Hepatocyte (in vitro differentiated cells): Measurements from ENCODE around the gene PIEZO1. TPM values are rescaled to one million over a fixed set of nuclear protein-coding genes. Genes with fewer than 3 reads are reported as not detected.
A peak's percentile ranks its signal among the peaks of the same experiment; 100 is the strongest.

ENCODE experiments used
- DNase-seq: peaks from one replicate; pipeline ENCODE4 v3.0.0-alpha.2; 2016; ENCODE audit warnings: low spot score
- H2AFZ ChIP-seq: fragments of 200-600 bp; sonication (generic); 2 replicates; pipeline ENCODE4 v1.6.0; 2016; ENCODE audit warnings: antibody characterized with exemption, mild to moderate bottlenecking
- H3K27ac ChIP-seq: fragments of 200-600 bp; sonication (generic); 2 replicates; pipeline ENCODE4 v1.5.1; 2016; ENCODE audit warnings: mild to moderate bottlenecking
- H3K27me3 ChIP-seq: fragments of 200-600 bp; sonication (generic); 2 replicates; pipeline ENCODE4 v1.6.1; 2016
- H3K36me3 ChIP-seq: fragments of 200-600 bp; sonication (generic); replicated peaks from 2 replicates; pipeline ENCODE4 v1.5.1; 2016; ENCODE audit warnings: low read depth; ENCODE audit not compliant: insufficient read depth
- H3K4me1 ChIP-seq: fragments of 200-600 bp; sonication (generic); 2 replicates; pipeline ENCODE4 v1.5.1; 2016; ENCODE audit warnings: mild to moderate bottlenecking, moderate library complexity; ENCODE audit not compliant: insufficient read depth
- H3K4me2 ChIP-seq: fragments of 200-600 bp; sonication (generic); 2 replicates; pipeline ENCODE4 v1.6.0; 2016
- H3K4me3 ChIP-seq: fragments of 200-600 bp; sonication (generic); 2 replicates; pipeline ENCODE4 v1.5.1; 2016; ENCODE audit warnings: mild to moderate bottlenecking
- H3K79me2 ChIP-seq: fragments of 200-600 bp; sonication (generic); 2 replicates; pipeline ENCODE4 v1.6.0; 2017; ENCODE audit warnings: mild to moderate bottlenecking
- H3K9me2 ChIP-seq: fragments of 200-600 bp; sonication (generic); replicated peaks from 2 replicates; pipeline ENCODE4 v1.6.0; 2017; ENCODE audit warnings: mild to moderate bottlenecking; ENCODE audit not compliant: insufficient read depth
- H3K9me3 ChIP-seq: fragments of 200-600 bp; sonication (generic); 2 replicates; pipeline ENCODE4 v1.5.1; 2016; ENCODE audit warnings: low read depth, mild to moderate bottlenecking
- H4K20me1 ChIP-seq: fragments of 200-600 bp; sonication (generic); 2 replicates; pipeline ENCODE4 v1.6.0; 2016; ENCODE audit warnings: mild to moderate bottlenecking; ENCODE audit not compliant: insufficient read depth, poor library complexity, severe bottlenecking
- CTCF ChIP-seq: fragments of 200-600 bp; sonication (generic); IDR thresholded peaks from 2 replicates; pipeline ENCODE4 v1.5.1; 2016; ENCODE audit warnings: antibody characterized with exemption, mild to moderate bottlenecking; ENCODE audit not compliant: poor library complexity
- EZH2 ChIP-seq: fragments of 200-600 bp; sonication (generic); IDR thresholded peaks from 2 replicates; pipeline ENCODE4 v1.6.1; 2016; ENCODE audit warnings: antibody characterized with exemption, mild to moderate bottlenecking, borderline replicate concordance
- EZH2phosphoT487 ChIP-seq: fragments of 200-600 bp; sonication (generic); IDR thresholded peaks from one replicate; pipeline ENCODE4 v1.6.1; 2018; ENCODE audit warnings: antibody characterized with exemption, mild to moderate bottlenecking, low read depth, moderate library complexity; ENCODE audit not compliant: unreplicated experiment, severe bottlenecking
- WGBS: methylation state at CpG from one replicate; pipeline ENCODE4 v1.1.6; 2016; ENCODE audit warnings: low lambda C conversion rate; ENCODE audit errors: missing lambda C conversion rate; 5-methylcytosine and 5-hydroxymethylcytosine counted together
- polyA plus RNA-seq: library from polyadenylated mRNA; unstranded; fragments of >200 nt; fragmentation: Nextera tagmentation; extraction: Ambion mirVana; gene quantifications from 2 replicates; pipeline ENCODE4 v1.2.1, GENCODE V29; 2016
- total RNA-seq: library from RNA; depleted of rRNA; stranded (reverse); fragments of >200 nt; gene quantifications from 2 replicates; pipeline ENCODE4 v1.2.3, GENCODE V29; 2014

The PIEZO1 gene
- total and polyA plus RNA-seq, 2 experiments from 2014 or later, result 70.6 to 77.0 TPM

GRCh38 chr16:88732172-88732960 lies 52.7 kb downstream of the PIEZO1 start:
- no peak overlapping the region for H3K27ac ChIP-seq
- DNase-seq, result no peak
- no peak overlapping the region for H3K4me3 ChIP-seq
- H3K9me2 ChIP-seq, result no peaks in the 10 kb centered on the region
- H3K27me3 ChIP-seq, result no peaks in the 10 kb centered on the region
- H4K20me1 ChIP-seq, result no peaks in the 10 kb centered on the region
- H3K4me2 ChIP-seq, result no peak overlapping the region
- no peak overlapping the region for H2AFZ ChIP-seq
- H3K79me2 ChIP-seq, result no peaks in the 10 kb centered on the region
- H3K4me1 ChIP-seq, result no peaks in the 10 kb centered on the region
- 89% methylated on average over 29 of the region's 30 CpGs for WGBS
- TF ChIP-seq EZH2phosphoT487 (no peak), EZH2 (no peak), CTCF (no peak)
- H3K9me3 ChIP-seq, result no peaks in the 10 kb centered on the region
- no peaks in the 10 kb centered on the region for H3K36me3 ChIP-seq

GRCh38 chr16:88731699-88732098 lies 53.3 kb downstream of the PIEZO1 start:
- Histone ChIP-seq H3K4me3 (no peak overlapping the region), H3K27ac (no peak overlapping the region), H3K79me2 (no peaks in the 10 kb centered on the region), H2AFZ (no peak overlapping the region), H3K4me1 (no peaks in the 10 kb centered on the region), H3K9me3 (no peaks in the 10 kb centered on the region), H3K4me2 (no peak overlapping the region), H3K9me2 (no peaks in the 10 kb centered on the region), H4K20me1 (no peaks in the 10 kb centered on the region), H3K27me3 (no peaks in the 10 kb centered on the region), H3K36me3 (no peaks in the 10 kb centered on the region)
- peak; percentile 46 for DNase-seq
- 89% methylated on average over 5 of the region's 15 CpGs for WGBS
- no peak for TF ChIP-seq CTCF
- TF ChIP-seq EZH2, result no peak
- TF ChIP-seq EZH2phosphoT487, result no peak

GRCh38 chr16:88730632-88731607 lies 54.1 kb downstream of the PIEZO1 start:
- Histone ChIP-seq H2AFZ (no peak overlapping the region), H3K9me3 (no peaks in the 10 kb centered on the region)
- 87% methylated on average over 33 of the region's 34 CpGs for WGBS

More at GRCh38 chr16:88730632-88731607, 54.1 kb downstream of the PIEZO1 start:
- Histone ChIP-seq H3K9me2 (no peaks in the 10 kb centered on the region), H3K4me1 (no peaks in the 10 kb centered on the region), H3K27ac (no peak overlapping the region), H3K4me2 (no peak overlapping the region), H3K27me3 (no peaks in the 10 kb centered on the region), H3K4me3 (no peak overlapping the region), H3K79me2 (no peaks in the 10 kb centered on the region), H4K20me1 (no peaks in the 10 kb centered on the region), H3K36me3 (no peaks in the 10 kb centered on the region)
- TF ChIP-seq EZH2phosphoT487, result no peak
- TF ChIP-seq CTCF, result no peak
- no peak for TF ChIP-seq EZH2
- no peak for DNase-seq
